GM19035 (cell line): ENCODE data around the gene DCHS2.

Experiments used
- ATAC-seq: cut with Tn5 transposase; IDR thresholded peaks from one replicate; pipeline ENCODE4 v1.9.1; 2021; ENCODE audit not compliant: unreplicated experiment

The DCHS2 gene

GRCh38 chr4:154452798-154453346 is 38.7 kb downstream of the DCHS2 start:
- ATAC-seq = no peak

DNA sequence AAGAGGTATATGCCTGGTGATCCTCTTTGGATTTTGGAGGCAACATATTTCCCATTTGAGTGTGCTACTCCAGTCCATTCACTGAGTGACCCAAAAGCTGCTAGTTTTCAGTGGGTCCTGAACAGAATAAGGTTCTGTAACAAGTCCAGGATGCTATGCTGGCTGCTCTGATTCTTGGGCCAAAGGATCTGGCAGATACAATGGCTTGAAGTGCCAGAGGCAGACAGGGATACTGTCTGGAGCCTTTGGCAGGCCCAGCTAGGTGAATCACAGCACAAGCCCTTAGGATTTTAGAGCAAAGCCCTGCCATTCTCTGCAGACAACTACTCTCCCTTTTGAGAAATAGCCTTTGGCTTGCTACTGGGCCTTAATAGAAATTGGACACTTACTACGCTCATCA is 40.6 kb downstream of the DCHS2 start:
- ATAC-seq = no peak

GRCh38 chr4:154444958-154445357 is 46.6 kb downstream of the DCHS2 start:
- no peak for ATAC-seq

DNA sequence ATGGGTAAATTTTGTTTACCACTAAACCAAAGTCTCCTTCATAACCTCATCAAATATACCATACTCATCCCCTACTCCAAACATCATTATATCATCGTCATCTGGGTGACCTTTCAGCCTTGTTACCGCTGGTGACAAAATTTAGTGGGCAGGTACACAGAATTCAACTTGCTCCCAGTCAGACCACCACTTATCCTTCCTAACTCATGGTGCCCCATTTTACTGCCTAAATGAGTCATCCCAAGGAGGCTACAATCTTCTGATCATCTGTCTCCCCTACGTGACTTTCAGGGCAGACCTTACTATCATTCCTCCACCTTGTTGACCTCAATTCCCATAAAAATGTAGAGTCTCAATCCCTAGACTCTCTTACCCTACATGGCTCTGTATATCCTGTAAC is 49.6 kb downstream of the DCHS2 start:
- no peak for ATAC-seq

DNA sequence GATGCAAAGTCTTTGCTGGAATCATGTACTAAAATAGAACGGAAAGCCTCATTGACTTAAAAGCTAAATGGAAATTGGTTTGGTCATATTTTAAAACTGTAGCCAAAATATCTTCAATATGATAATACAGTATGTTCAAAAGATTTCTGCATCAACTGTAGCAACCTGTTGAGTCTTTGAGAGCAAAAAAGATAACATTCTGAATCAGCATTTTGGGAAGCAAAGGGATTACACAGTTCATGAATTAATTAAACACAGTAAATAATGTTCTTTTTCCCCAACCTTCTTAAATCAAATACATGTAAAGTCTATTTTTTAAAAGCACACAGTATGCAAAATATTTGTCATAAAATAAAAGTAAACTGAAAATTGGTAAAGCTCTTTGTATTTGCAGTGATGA is 50.5 kb downstream of the DCHS2 start:
- ATAC-seq = no peak

GRCh38 chr4:154439224-154439623 is 52.4 kb downstream of the DCHS2 start:
- no peak for ATAC-seq

- ATAC-seq = no peak
These were observed 55.7 kb downstream of the DCHS2 start for GRCh38 chr4:154435895-154436294.

DNA sequence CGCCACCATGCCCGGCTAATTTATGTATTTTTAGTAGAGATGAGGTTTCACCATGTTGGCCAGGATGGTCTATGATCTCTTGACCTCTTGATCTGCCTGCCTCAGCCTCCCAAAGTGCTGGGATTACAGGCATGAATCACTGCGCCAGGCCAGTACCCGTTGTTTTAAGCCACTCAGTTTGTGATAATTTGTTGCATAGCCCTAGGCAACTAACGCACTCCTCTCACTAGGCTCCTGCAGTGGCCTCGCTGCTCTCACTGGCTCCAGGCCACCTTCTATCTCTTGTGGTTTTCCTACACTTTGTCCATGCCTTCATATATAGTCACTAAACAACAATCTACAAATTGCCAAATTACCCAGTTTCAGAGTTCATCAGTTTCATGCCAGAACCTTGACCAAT is 58.1 kb downstream of the DCHS2 start:
- no peak for ATAC-seq

- no peak for ATAC-seq
These were observed 62.4 kb downstream of the DCHS2 start for GRCh38 chr4:154429176-154429575.

- ATAC-seq = no peak
These were observed 64.5 kb downstream of the DCHS2 start for GRCh38 chr4:154427149-154427548.

- ATAC-seq = no peak
These were observed 66.1 kb downstream of the DCHS2 start for GRCh38 chr4:154425514-154425913.

- ATAC-seq = no peak
These were observed 66.7 kb downstream of the DCHS2 start for GRCh38 chr4:154424810-154425484.

- no peak for ATAC-seq
These were observed 69.4 kb downstream of the DCHS2 start for GRCh38 chr4:154422152-154422551.

DNA sequence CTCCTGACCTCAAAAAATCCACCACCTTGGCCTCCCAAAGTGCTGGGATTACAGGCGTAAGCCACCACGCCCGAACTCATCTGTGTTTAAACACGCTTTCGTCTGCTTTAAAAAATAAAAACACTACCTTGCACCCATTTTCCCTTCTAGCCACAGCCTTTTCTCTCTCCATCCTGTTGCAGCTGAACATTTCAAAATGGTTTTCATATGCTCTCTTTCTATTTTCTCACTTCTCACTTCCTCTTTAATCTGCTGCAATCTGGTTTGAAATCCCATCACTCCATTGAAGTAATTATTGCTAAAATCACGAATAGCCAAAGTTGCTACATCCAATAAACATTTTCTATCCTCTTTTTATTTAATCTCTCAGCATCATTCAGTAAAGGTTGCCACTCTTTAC is 70.0 kb downstream of the DCHS2 start:
- no peak for ATAC-seq

- ATAC-seq = no peak
These were observed 74.3 kb downstream of the DCHS2 start for GRCh38 chr4:154417373-154417673.

DNA sequence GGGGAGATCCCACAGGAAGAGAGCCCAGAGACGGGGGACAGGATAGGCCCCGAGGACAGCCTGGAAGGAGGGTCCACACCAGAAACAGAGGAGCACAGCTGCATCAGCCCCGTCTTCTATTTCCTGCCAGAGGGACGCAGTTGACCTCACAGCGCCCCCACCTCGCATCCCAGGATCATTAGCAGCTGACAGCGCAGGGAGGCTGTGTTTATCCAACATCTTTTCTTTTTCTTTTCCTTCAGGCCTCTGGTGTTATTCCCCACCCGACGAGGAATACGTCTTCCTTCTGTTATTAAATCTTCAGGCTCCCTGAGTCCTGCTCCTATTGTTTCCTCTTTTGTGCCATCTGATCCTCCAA is 75.4 kb downstream of the DCHS2 start:
- ATAC-seq = no peak

GRCh38 chr4:154415313-154415712 is 76.3 kb downstream of the DCHS2 start:
- ATAC-seq = no peak

DNA sequence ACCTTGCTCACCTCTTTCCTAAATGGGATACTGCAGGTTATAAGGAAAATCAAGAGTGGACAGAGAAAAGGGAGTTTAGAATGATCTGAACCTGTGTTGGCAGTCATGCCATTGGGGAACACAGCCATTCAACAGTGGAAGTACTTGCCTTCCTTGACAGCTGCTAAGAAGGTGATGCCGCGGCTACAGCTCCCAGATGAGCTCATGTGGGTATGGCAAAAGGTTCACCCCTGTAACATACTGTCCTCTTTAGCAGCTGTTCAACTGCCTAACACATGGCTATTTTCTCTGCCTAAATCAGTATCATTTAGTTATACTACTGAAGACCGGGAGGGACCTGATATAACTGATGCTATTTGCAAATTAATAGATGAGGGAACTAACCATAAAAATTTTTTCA is 76.8 kb downstream of the DCHS2 start:
- no peak for ATAC-seq

- ATAC-seq = no peak
These were observed 77.2 kb downstream of the DCHS2 start for GRCh38 chr4:154414371-154414770.

DNA sequence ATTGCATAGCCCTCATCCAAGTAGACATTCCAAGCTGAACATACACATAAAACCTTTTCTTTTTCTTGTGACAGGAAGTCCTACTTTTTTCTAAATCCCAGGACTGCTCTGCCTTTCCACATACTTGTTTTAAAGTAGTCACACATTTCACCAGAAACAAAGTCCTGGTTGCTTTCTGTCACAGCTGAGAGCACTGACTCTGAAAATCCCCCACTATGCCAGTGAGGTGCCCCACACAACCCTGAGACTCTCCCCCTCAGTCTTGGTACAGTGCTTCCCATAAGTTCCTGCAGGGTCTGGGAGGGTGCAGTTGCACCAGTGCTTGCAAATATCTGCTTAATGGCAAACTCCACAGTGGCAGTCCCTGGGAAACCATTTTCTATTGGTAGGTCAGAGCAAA is 84.2 kb downstream of the DCHS2 start:
- ATAC-seq = no peak

- no peak for ATAC-seq
These were observed 85.4 kb downstream of the DCHS2 start for GRCh38 chr4:154406018-154406795.

DNA sequence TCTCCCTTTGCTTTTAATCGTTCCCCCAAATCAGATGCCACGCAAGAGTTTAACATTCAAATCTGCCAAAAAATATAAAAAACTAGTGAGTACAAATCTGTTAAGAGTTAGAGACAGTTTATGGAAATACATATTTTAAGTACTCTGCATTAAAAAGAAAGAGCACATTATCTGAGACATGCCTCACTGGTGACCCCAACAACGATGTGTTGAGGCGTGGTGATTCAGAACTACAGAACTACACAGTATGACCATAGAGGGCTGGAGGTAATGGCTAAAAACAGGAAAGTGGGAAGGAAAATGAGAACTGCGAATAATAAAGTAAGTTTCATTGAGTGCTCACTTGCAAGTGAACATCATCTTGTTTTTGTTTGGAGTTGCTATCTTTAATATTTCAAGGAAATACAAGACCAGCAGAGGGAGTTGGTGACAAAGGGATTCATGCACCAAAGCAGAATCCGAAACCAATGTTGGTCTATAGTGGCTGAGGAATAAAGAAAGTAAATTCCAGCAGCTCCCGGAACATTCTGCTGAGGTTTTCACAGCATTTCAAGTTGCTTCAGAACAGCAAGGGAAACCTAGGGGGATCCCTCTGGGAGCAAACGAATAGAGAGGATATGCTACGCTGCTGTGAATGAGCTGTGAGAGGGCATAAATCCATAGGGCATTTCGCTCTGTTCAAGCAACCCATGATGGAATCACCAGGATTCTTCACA is 92.2 kb downstream of the DCHS2 start:
- ATAC-seq = no peak
